Spinal cord (tissue), 10 donors: ENCODE results near the gene PLCG2. TPM values are rescaled to one million over a fixed set of nuclear protein-coding genes. Genes with fewer than 3 reads are reported as not detected.
A peak's percentile ranks its signal among the peaks of the same experiment; 100 is the strongest.

Experiments
- DNase-seq, 6 donors: peaks; one replicate each; pipeline versions ENCODE4 v3.0.0 to v3.0.0-alpha.2; 2013 to 2015; ENCODE audit warnings: low spot score in 6 of 6, low read depth in 4 of 6
- H3K27ac ChIP-seq: one replicate; pipeline ENCODE4 v1.5.1; 2013; ENCODE audit warnings: low read depth, low read length, control low read depth
- H3K27me3 ChIP-seq: one replicate; pipeline ENCODE4 v1.6.1; 2013; ENCODE audit warnings: low read length; ENCODE audit not compliant: control insufficient read depth, insufficient read depth
- H3K36me3 ChIP-seq: one replicate; pipeline ENCODE4 v1.6.1; 2013; ENCODE audit warnings: low read length; ENCODE audit not compliant: control insufficient read depth, insufficient read depth
- H3K4me1 ChIP-seq: one replicate; pipeline ENCODE4 v1.6.1; 2013; ENCODE audit warnings: low read length; ENCODE audit not compliant: control insufficient read depth, insufficient read depth
- H3K4me3 ChIP-seq: one replicate; pipeline ENCODE4 v1.5.1; 2013; ENCODE audit warnings: low read depth, low read length, control low read depth
- H3K9me3 ChIP-seq: one replicate; pipeline ENCODE4 v1.6.1; 2013; ENCODE audit warnings: low read length; ENCODE audit not compliant: control insufficient read depth, insufficient read depth
- WGBS: methylation state at CpG from one replicate; pipeline ENCODE4 v1.1.5; 2013; ENCODE audit warnings: missing lambda C conversion rate; ENCODE audit not compliant: insufficient coverage; 5-methylcytosine and 5-hydroxymethylcytosine counted together
- polyA plus RNA-seq, 2 donors: library from polyadenylated mRNA; unstranded; fragments of 120-200 nt; gene quantifications; one replicate each; pipeline ENCODE4 v1.2.1, GENCODE V29; 2013; ENCODE audit not compliant: insufficient read length in 2 of 2
- total RNA-seq, 2 donors: library from RNA; depleted of rRNA in 1 of 2; stranded (reverse); fragments of 120-200 nt in 1 of 2; fragments of >200 nt in 1 of 2; gene quantifications; one replicate each; pipeline versions ENCODE4 v1.2.3 to v1.2.4, GENCODE V29; 2013 to 2014
- donor health status: healthy.

PLCG2 gene
- total and polyA plus RNA-seq, 4 donors: 7.3 to 13.6 (median 8.0) TPM

GRCh38 chr16:81940781-81941560, 161.9 kb downstream of the PLCG2 start:
- DNase-seq: peak in 3 of 6 donors; percentile 39 to 89 (median 72)
- WGBS: 54% methylated on average over 2 of the region's 3 CpGs

GRCh38 chr16:81942007-81942601, 163.0 kb downstream of the PLCG2 start:
- H3K4me3 ChIP-seq: no peak overlapping the region
- DNase-seq: no peak

More at GRCh38 chr16:81940781-81941560, 161.9 kb downstream of the PLCG2 start:
- Histone ChIP-seq H3K4me3 (no peak overlapping the region), H3K27me3 (peaks cover 4% of the 10 kb centered on the region), H3K36me3 (no peaks in the 10 kb centered on the region), H3K4me1 (peaks cover 14% of the 10 kb centered on the region), H3K27ac (no peak overlapping the region), H3K9me3 (no peaks in the 10 kb centered on the region)

GRCh38 chr16:81945665-81946064, 166.6 kb downstream of the PLCG2 start:
- Histone ChIP-seq H3K4me1 (peaks cover 4% of the 10 kb centered on the region), H3K27me3 (no peaks in the 10 kb centered on the region), H3K27ac (no peak overlapping the region), H3K4me3 (no peak overlapping the region), H3K36me3 (no peaks in the 10 kb centered on the region), H3K9me3 (no peaks in the 10 kb centered on the region)
- DNase-seq: no peak
- WGBS: 88% methylated on average over 1 of the region's 1 CpG

More at GRCh38 chr16:81942007-81942601, 163.0 kb downstream of the PLCG2 start:
- Histone ChIP-seq H3K27ac (no peak overlapping the region), H3K4me1 (peaks cover 14% of the 10 kb centered on the region), H3K9me3 (no peaks in the 10 kb centered on the region), H3K27me3 (peaks cover 2% of the 10 kb centered on the region), H3K36me3 (no peaks in the 10 kb centered on the region)
- 88% methylated on average over 2 of the region's 7 CpGs for WGBS

GRCh38 chr16:81946206-81946605, 167.1 kb downstream of the PLCG2 start:
- Histone ChIP-seq H3K27ac (no peak overlapping the region), H3K9me3 (peaks cover 3% of the 10 kb centered on the region), H3K4me3 (no peak overlapping the region), H3K36me3 (no peaks in the 10 kb centered on the region), H3K27me3 (no peaks in the 10 kb centered on the region), H3K4me1 (peaks cover 1% of the 10 kb centered on the region)
- whole genome bisulfite sequencing: no CpG with 5 or more reads among the region's 5 CpGs
- no peak for DNase-seq

GRCh38 chr16:81951564-81951963, 172.5 kb downstream of the PLCG2 start:
- H3K4me3 ChIP-seq: no peak overlapping the region
- WGBS: no CpG with 5 or more reads among the region's 2 CpGs
- H3K36me3 ChIP-seq: no peaks in the 10 kb centered on the region
- no peaks in the 10 kb centered on the region for H3K4me1 ChIP-seq
- H3K9me3 ChIP-seq: peaks cover 7% of the 10 kb centered on the region
- H3K27me3 ChIP-seq: no peaks in the 10 kb centered on the region
- H3K27ac ChIP-seq: no peak overlapping the region
- no peak for DNase-seq

- 95% methylated on average over 5 of the region's 9 CpGs for WGBS
Observed at GRCh38 chr16:81956213-81956948, 177.3 kb downstream of the PLCG2 start.

GRCh38 chr16:81964808-81965207, 185.7 kb downstream of the PLCG2 start:
- no peak for DNase-seq
- no peak overlapping the region for H3K4me3 ChIP-seq
- H3K27me3 ChIP-seq: no peaks in the 10 kb centered on the region
- no peaks in the 10 kb centered on the region for H3K9me3 ChIP-seq
- 97% methylated on average over 2 of the region's 6 CpGs for WGBS
- no peak overlapping the region for H3K27ac ChIP-seq
- no peaks in the 10 kb centered on the region for H3K4me1 ChIP-seq
- no peaks in the 10 kb centered on the region for H3K36me3 ChIP-seq

More at GRCh38 chr16:81956213-81956948, 177.3 kb downstream of the PLCG2 start:
- no peaks in the 10 kb centered on the region for H3K36me3 ChIP-seq
- H3K27ac ChIP-seq: no peak overlapping the region
- DNase-seq: no peak
- H3K4me3 ChIP-seq: no peak overlapping the region
- H3K27me3 ChIP-seq: no peaks in the 10 kb centered on the region
- peaks cover 2% of the 10 kb centered on the region for H3K9me3 ChIP-seq
- H3K4me1 ChIP-seq: no peaks in the 10 kb centered on the region

GRCh38 chr16:81967358-81967757, 188.3 kb downstream of the PLCG2 start:
- no peak for DNase-seq
- H3K27me3 ChIP-seq: no peaks in the 10 kb centered on the region
- H3K4me1 ChIP-seq: no peaks in the 10 kb centered on the region
- H3K36me3 ChIP-seq: no peaks in the 10 kb centered on the region
- no peak overlapping the region for H3K4me3 ChIP-seq
- peaks cover 8% of the 10 kb centered on the region for H3K9me3 ChIP-seq
- no peak overlapping the region for H3K27ac ChIP-seq
- no CpG with 5 or more reads among the region's 5 CpGs for WGBS

- no CpG with 5 or more reads among the region's 1 CpG for WGBS
- Histone ChIP-seq H3K9me3 (peaks cover 13% of the 10 kb centered on the region), H3K36me3 (no peaks in the 10 kb centered on the region), H3K27ac (no peak overlapping the region), H3K27me3 (no peaks in the 10 kb centered on the region), H3K4me3 (no peak overlapping the region), H3K4me1 (no peaks in the 10 kb centered on the region)
- DNase-seq: no peak
Observed at GRCh38 chr16:81971853-81972252, 192.8 kb downstream of the PLCG2 start.
